Adrenal gland (tissue), 12 donors: ENCODE measurements around the gene BIN2. TPM values are rescaled to one million over a fixed set of nuclear protein-coding genes. Genes with fewer than 3 reads are reported as not detected.

ENCODE experiments used
- DNase-seq, 7 donors: peaks; one replicate each; pipeline ENCODE4 v3.0.0-alpha.2; 2019 to 2020
- H3K27ac ChIP-seq, 5 donors: fragments of 200-600 bp; sonication (generic) in 4 of 5; 1 replicate in 3 of 5; 2 replicates in 2 of 5; pipeline versions ENCODE4 v1.5.1 to v1.8.0; 2016 to 2020; ENCODE audit warnings: mild to moderate bottlenecking in 1 of 5
- H3K27me3 ChIP-seq: fragments of 200-600 bp; 2 replicates; pipeline ENCODE4 v1.8.0; 2021
- H3K36me3 ChIP-seq, 2 donors: fragments of 200-600 bp; replicated peaks in 1 of 2; 1 replicate in 1 of 2; 2 replicates in 1 of 2; pipeline versions ENCODE4 v1.5.1 to v1.8.0; 2018 to 2022
- H3K4me1 ChIP-seq, 2 donors: fragments of 200-600 bp; replicated peaks in 1 of 2; 1 replicate in 1 of 2; 2 replicates in 1 of 2; pipeline versions ENCODE4 v1.5.1 to v1.8.0; 2018 to 2021
- H3K4me3 ChIP-seq, 4 donors: fragments of 200-600 bp; sonication (generic) in 3 of 4; one replicate each; pipeline ENCODE4 v1.5.1; 2016 to 2018
- H3K9me3 ChIP-seq, 3 donors: fragments of 200-600 bp; sonication (generic) in 1 of 3; replicated peaks in 1 of 3; 1 replicate in 2 of 3; 2 replicates in 1 of 3; pipeline versions ENCODE4 v1.5.1 to v1.8.0; 2016 to 2021
- CTCF ChIP-seq, 6 experiments: fragments of 450-650 bp in 4 of 6; fragments of 200-600 bp in 2 of 6; sonication (generic) in 1 of 6; IDR thresholded peaks; 1 replicate in 5 of 6; 2 replicates in 1 of 6; pipeline versions ENCODE4 v1.5.1 to v1.8.0; 2016 to 2021; ENCODE audit warnings: antibody characterized with exemption in 6 of 6, mild to moderate bottlenecking in 2 of 6, moderate library complexity in 1 of 6
- POLR2A ChIP-seq, 2 donors: fragments of 450-650 bp; IDR thresholded peaks; one replicate each; pipeline ENCODE4 v1.6.1; 2017; ENCODE audit warnings: antibody characterized with exemption in 2 of 2, mild to moderate bottlenecking in 2 of 2, moderate library complexity in 1 of 2
- WGBS, 4 donors: extraction: QIAGEN DNeasy Blood & Tissue Kit in 2 of 4; methylation state at CpG; one replicate each; pipeline versions ENCODE4 v1.1.5 to v1.1.7; 2013 to 2017; 5-methylcytosine and 5-hydroxymethylcytosine counted together
- intact Hi-C, 2 donors: fragments of 100-400 bp; cut with DNase I; formaldehyde crosslinking; loops; one replicate each; pipeline versions ENCODE4 v1.14.1 to v1.15.0; 2022 to 2023
- polyA plus RNA-seq, 3 donors: library from polyadenylated mRNA; stranded (reverse); fragments of 200-250 nt in 2 of 3; fragments of 350-450 nt in 1 of 3; fragmentation: Illumina TruSeq in 1 of 3; extraction: RNeasy Lipid Tissue Mini Kit (QIAGEN cat#74804) in 1 of 3; gene quantifications; one replicate each; pipeline ENCODE4 v1.2.3, GENCODE V29; 2013 to 2014
- total RNA-seq, 9 donors: library from RNA; depleted of rRNA in 4 of 9; stranded (reverse); fragments of >200 nt in 4 of 9; fragments of 120-200 nt in 1 of 9; fragmentation: NEBNext Ultra II Directional in 1 of 9; extraction: Animal tissue kit (Norgen Biotek cat#: 25700) in 1 of 9; gene quantifications; one replicate each; pipeline versions ENCODE4 v1.1.0 to v1.2.4, GENCODE V29; 2013 to 2023
- donor health status: healthy with polysubstance abuse.
- donor health status: Bipolar disorder and iron deficiency.
- donor health status: DM: yes; HTN: yes; CAD: no.
- donor health status: DM: no; HTN: no; CAD: no.
- donor health status: DM: no; HTN: no; CAD: no.
- donor health status: DM: yes; HTN: yes; CAD: no.

The BIN2 gene
- total and polyA plus RNA-seq, 12 donors = 2.3 to 16.6 (median 6.1) TPM

DNA sequence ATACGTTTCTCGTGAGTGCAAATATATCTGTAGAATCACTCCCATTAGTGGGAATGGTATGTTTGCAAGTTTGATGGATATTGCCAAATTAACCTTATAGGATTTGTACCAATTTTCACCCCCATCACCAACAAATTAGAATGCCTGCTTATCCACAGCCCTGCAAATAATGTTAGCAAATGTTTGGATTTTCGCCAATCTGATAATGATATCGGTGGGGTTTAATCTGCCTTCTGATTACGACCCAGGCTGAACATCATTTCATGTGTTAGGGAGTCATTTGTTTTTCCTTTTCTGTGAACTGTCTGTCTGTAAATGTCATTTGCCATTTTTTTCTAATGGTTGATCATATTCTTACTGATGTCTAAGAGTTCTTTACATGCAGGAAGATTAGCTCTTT is 89.4 kb downstream of the BIN2 start:
- 44 to 60% (median 53%) methylated on average over 5 of the region's 5 CpGs for WGBS, 4 donors
- Histone ChIP-seq H3K9me3 (no peaks in the 10 kb centered on the region), H3K27me3 (no peaks in the 10 kb centered on the region), H3K27ac (no peak overlapping the region), H3K36me3 (no peaks in the 10 kb centered on the region), H3K4me3 (no peak overlapping the region), H3K4me1 (peaks cover 0 to 5% of the 10 kb centered on the region in 2 donors)
- intact Hi-C loops = loop anchor here in 1 of 2 donors (10.0 kb wide), 1 partner anchor 180 kb away; no protein-coding TSS in a partner anchor
- no peak for TF ChIP-seq CTCF (IDR thresholded peaks at IDR 0.05)
- no peak for TF ChIP-seq POLR2A (IDR thresholded peaks at IDR 0.05)
- no peak for DNase-seq

GRCh38 chr12:51232642-51233041 is 91.3 kb downstream of the BIN2 start:
- H3K4me3 ChIP-seq = no peak overlapping the region
- no peak overlapping the region for H3K27ac ChIP-seq
- H3K4me1 ChIP-seq = no peaks in the 10 kb centered on the region
- TF ChIP-seq POLR2A (IDR thresholded peaks at IDR 0.05) (no peak), CTCF (IDR thresholded peaks at IDR 0.05) (no peak)
- H3K36me3 ChIP-seq = no peaks in the 10 kb centered on the region
- intact Hi-C loops = loop anchor here in 1 of 2 donors (10.0 kb wide), 1 partner anchor 178 kb away; no protein-coding TSS in a partner anchor
- no peaks in the 10 kb centered on the region for H3K27me3 ChIP-seq
- DNase-seq = no peak
- H3K9me3 ChIP-seq = no peaks in the 10 kb centered on the region

Other genes with a start within 250 kb of the BIN2 start
- gene CSRNP2, start 240.6 kb downstream of the BIN2 start, total RNA-seq = 10 to 100 TPM; 15.6 to 29.2 (median 25.0) TPM
- gene CSRNP2, start 240.6 kb downstream of the BIN2 start, polyA plus RNA-seq = 10 to 100 TPM; 20.1 to 22.8 (median 22.0) TPM
- 10 to 100 TPM in 8 of 9 donors, 1 to 10 TPM in 1; 9.4 to 28.5 (median 18.5) TPM for gene TFCP2, start 151.0 kb downstream of the BIN2 start, total RNA-seq
- 10 to 100 TPM; 11.1 to 28.7 (median 11.5) TPM for gene TFCP2, start 151.0 kb downstream of the BIN2 start, polyA plus RNA-seq
- gene POU6F1, start 106.1 kb downstream of the BIN2 start, total RNA-seq = 10 to 100 TPM in 4 of 9 donors, 1 to 10 TPM in 5; 2.4 to 19.3 (median 9.5) TPM
- gene POU6F1, start 106.1 kb downstream of the BIN2 start, polyA plus RNA-seq = 10 to 100 TPM in 2 of 3 donors, 1 to 10 TPM in 1; 2.2 to 18.2 (median 16.9) TPM
- gene DAZAP2, start 85.3 kb downstream of the BIN2 start, total RNA-seq = 100 to 1,000 TPM; 146 to 454 (median 227) TPM
- gene DAZAP2, start 85.3 kb downstream of the BIN2 start, polyA plus RNA-seq = 100 to 1,000 TPM in 2 of 3 donors, 10 to 100 TPM in 1; 85.8 to 279 (median 116) TPM
- gene SMAGP, start 53.8 kb downstream of the BIN2 start, total RNA-seq = 10 to 100 TPM in 6 of 9 donors, 1 to 10 TPM in 3; 2.7 to 32.6 (median 14.1) TPM
- gene SMAGP, start 53.8 kb downstream of the BIN2 start, polyA plus RNA-seq = 10 to 100 TPM in 1 of 3 donors, 1 to 10 TPM in 2; 6.0 to 10.9 (median 9.9) TPM
- 1 to 10 TPM in 6 of 9 donors, under 1 TPM in 2, not detected in 1; 0.11 to 9.4 (median 2.6) TPM for gene CELA1, start 22.5 kb upstream of the BIN2 start, total RNA-seq
- under 1 TPM; 0.60 to 0.80 (median 0.67) TPM for gene CELA1, start 22.5 kb upstream of the BIN2 start, polyA plus RNA-seq
- 10 to 100 TPM in 1 of 9 donors, 1 to 10 TPM in 6, under 1 TPM in 2; 0.66 to 11.0 (median 6.3) TPM for gene GALNT6, start 67.2 kb upstream of the BIN2 start, total RNA-seq
- 1 to 10 TPM; 1.5 to 6.9 (median 1.7) TPM for gene GALNT6, start 67.2 kb upstream of the BIN2 start, polyA plus RNA-seq
- 10 to 100 TPM in 6 of 9 donors, 1 to 10 TPM in 3; 3.0 to 27.0 (median 13.8) TPM for gene SLC4A8, start 100.7 kb upstream of the BIN2 start, total RNA-seq
- 10 to 100 TPM in 1 of 3 donors, 1 to 10 TPM in 2; 3.1 to 10.6 (median 4.5) TPM for gene SLC4A8, start 100.7 kb upstream of the BIN2 start, polyA plus RNA-seq